ENCODE measurements around the gene HK2.
"Not testable (repeated sequence)": the region's sequence is repeated elsewhere in the genome, so short reads cannot be mapped to it uniquely, and the experiment has no call there.

The HK2 gene

GRCh38 chr2:74886251-74886650 is 52.3 kb downstream of the HK2 start:
- TF ChIP-seq CTCF (IDR thresholded peaks at IDR 0.05; ENCODE audit: low read depth, low read length): no peak
- DNase-seq (ENCODE audit: extremely low read depth, low read depth): no peak

- TF ChIP-seq CTCF (IDR thresholded peaks at IDR 0.05; ENCODE audit: low read depth, low read length): no peak; the same call in 1 of the 2 replicates
- DNase-seq (ENCODE audit: extremely low read depth, low read depth): no peak
Observed at GRCh38 chr2:74886811-74887210, 52.9 kb downstream of the HK2 start.

- TF ChIP-seq CTCF (IDR thresholded peaks at IDR 0.05; ENCODE audit: low read depth, low read length): no peak
- peak; percentile 68 for DNase-seq (ENCODE audit: extremely low read depth, low read depth)
Observed at GRCh38 chr2:74887445-74887951, 53.6 kb downstream of the HK2 start.

GRCh38 chr2:74887960-74888700 is 54.2 kb downstream of the HK2 start:
- no peak for DNase-seq (ENCODE audit: extremely low read depth, low read depth)
- TF ChIP-seq CTCF (IDR thresholded peaks at IDR 0.05; ENCODE audit: low read depth, low read length): no peak; the same call in 1 of the 2 replicates

- no peak for DNase-seq (ENCODE audit: extremely low read depth, low read depth)
Observed at GRCh38 chr2:74889159-74889558, 55.2 kb downstream of the HK2 start.

GRCh38 chr2:74890711-74891110 is 56.8 kb downstream of the HK2 start:
- no peak for DNase-seq (ENCODE audit: extremely low read depth, low read depth)
- no peak for TF ChIP-seq CTCF (IDR thresholded peaks at IDR 0.05; ENCODE audit: low read depth, low read length)

More at GRCh38 chr2:74889159-74889558, 55.2 kb downstream of the HK2 start:
- no peak for TF ChIP-seq CTCF (IDR thresholded peaks at IDR 0.05; ENCODE audit: low read depth, low read length)

- no peak for DNase-seq (ENCODE audit: extremely low read depth, low read depth)
- TF ChIP-seq CTCF (IDR thresholded peaks at IDR 0.05; ENCODE audit: low read depth, low read length): no peak
Observed at GRCh38 chr2:74891136-74891764, 57.3 kb downstream of the HK2 start.

- DNase-seq (ENCODE audit: extremely low read depth, low read depth): not testable (repeated sequence)
Observed at GRCh38 chr2:74891816-74892215, 57.9 kb downstream of the HK2 start.
